ENCODE data around the gene PPP4C.

Gene PPP4C

GRCh38 chr16:30063278-30063892 lies 12.4 kb upstream of the PPP4C start:
- Histone ChIP-seq H3K4me3 (ENCODE audit: low read length) (no peak overlapping the region), H3K27me3 (ENCODE audit: control insufficient read depth, insufficient read depth, low read length) (no peaks in the 10 kb centered on the region), H3K36me3 (ENCODE audit: control insufficient read depth, insufficient read depth, low read length) (peaks cover 9% of the 10 kb centered on the region), H3K9ac (ENCODE audit: low read length) (peak overlapping the region; percentile 88), H3K4me1 (ENCODE audit: control insufficient read depth, insufficient read depth, low read length) (peaks cover 30% of the 10 kb centered on the region), H3K9me3 (ENCODE audit: control insufficient read depth, low read length) (no peaks in the 10 kb centered on the region)

GRCh38 chr16:30063893-30064728 lies 11.7 kb upstream of the PPP4C start:
- Histone ChIP-seq H3K27me3 (ENCODE audit: control insufficient read depth, insufficient read depth, low read length) (no peaks in the 10 kb centered on the region), H3K9me3 (ENCODE audit: control insufficient read depth, low read length) (no peaks in the 10 kb centered on the region), H3K4me3 (ENCODE audit: low read length) (peak overlapping the region; percentile 82), H3K36me3 (ENCODE audit: control insufficient read depth, insufficient read depth, low read length) (peaks cover 16% of the 10 kb centered on the region), H3K4me1 (ENCODE audit: control insufficient read depth, insufficient read depth, low read length) (peaks cover 37% of the 10 kb centered on the region), H3K9ac (ENCODE audit: low read length) (peak overlapping the region; percentile 88)

GRCh38 chr16:30064729-30065101 lies 11.1 kb upstream of the PPP4C start:
- H3K9ac ChIP-seq (ENCODE audit: low read length): peak overlapping the region; percentile 88
- H3K36me3 ChIP-seq (ENCODE audit: control insufficient read depth, insufficient read depth, low read length): peaks cover 22% of the 10 kb centered on the region
- H3K4me3 ChIP-seq (ENCODE audit: low read length): peak overlapping the region; percentile 82
- no peaks in the 10 kb centered on the region for H3K27me3 ChIP-seq (ENCODE audit: control insufficient read depth, insufficient read depth, low read length)
- H3K4me1 ChIP-seq (ENCODE audit: control insufficient read depth, insufficient read depth, low read length): peaks cover 43% of the 10 kb centered on the region
- H3K9me3 ChIP-seq (ENCODE audit: control insufficient read depth, low read length): no peaks in the 10 kb centered on the region

GRCh38 chr16:30065102-30065942 lies 10.5 kb upstream of the PPP4C start, which contains the start of gene ALDOA:
TSS of gene ALDOA (plus strand) at chr16:30065760. CDS start at chr16:30066898, 1,138 bp downstream.
- no peaks in the 10 kb centered on the region for H3K27me3 ChIP-seq (ENCODE audit: control insufficient read depth, insufficient read depth, low read length)
- H3K9me3 ChIP-seq (ENCODE audit: control insufficient read depth, low read length): no peaks in the 10 kb centered on the region
- H3K4me3 ChIP-seq (ENCODE audit: low read length): peak within 1 kb of the TSS; percentile 98
- peaks cover 46% of the 10 kb centered on the region for H3K4me1 ChIP-seq (ENCODE audit: control insufficient read depth, insufficient read depth, low read length)
- peak within 1 kb of the TSS; percentile 96 for H3K9ac ChIP-seq (ENCODE audit: low read length)
- H3K36me3 ChIP-seq (ENCODE audit: control insufficient read depth, insufficient read depth, low read length): peaks cover 28% of the 10 kb centered on the region

- Histone ChIP-seq H3K9ac (ENCODE audit: low read length) (peak overlapping the region; percentile 96), H3K9me3 (ENCODE audit: control insufficient read depth, low read length) (no peaks in the 10 kb centered on the region), H3K4me1 (ENCODE audit: control insufficient read depth, insufficient read depth, low read length) (peaks cover 46% of the 10 kb centered on the region), H3K36me3 (ENCODE audit: control insufficient read depth, insufficient read depth, low read length) (peaks cover 35% of the 10 kb centered on the region), H3K4me3 (ENCODE audit: low read length) (peak overlapping the region; percentile 98), H3K27me3 (ENCODE audit: control insufficient read depth, insufficient read depth, low read length) (no peaks in the 10 kb centered on the region)
Measured at GRCh38 chr16:30065943-30066760, 9.6 kb upstream of the PPP4C start.

GRCh38 chr16:30066761-30067583 lies 8.8 kb upstream of the PPP4C start:
- H3K4me1 ChIP-seq (ENCODE audit: control insufficient read depth, insufficient read depth, low read length): peaks cover 46% of the 10 kb centered on the region

GRCh38 chr16:30067584-30067916 lies 8.2 kb upstream of the PPP4C start:
- Histone ChIP-seq H3K27me3 (ENCODE audit: control insufficient read depth, insufficient read depth, low read length) (no peaks in the 10 kb centered on the region), H3K36me3 (ENCODE audit: control insufficient read depth, insufficient read depth, low read length) (peaks cover 35% of the 10 kb centered on the region), H3K4me1 (ENCODE audit: control insufficient read depth, insufficient read depth, low read length) (peaks cover 46% of the 10 kb centered on the region), H3K9me3 (ENCODE audit: control insufficient read depth, low read length) (no peaks in the 10 kb centered on the region), H3K9ac (ENCODE audit: low read length) (peak overlapping the region; percentile 96), H3K4me3 (ENCODE audit: low read length) (peak overlapping the region; percentile 98)

More at GRCh38 chr16:30066761-30067583, 8.8 kb upstream of the PPP4C start:
- Histone ChIP-seq H3K4me3 (ENCODE audit: low read length) (peak overlapping the region; percentile 98), H3K9ac (ENCODE audit: low read length) (peak overlapping the region; percentile 96), H3K36me3 (ENCODE audit: control insufficient read depth, insufficient read depth, low read length) (peaks cover 35% of the 10 kb centered on the region), H3K27me3 (ENCODE audit: control insufficient read depth, insufficient read depth, low read length) (no peaks in the 10 kb centered on the region), H3K9me3 (ENCODE audit: control insufficient read depth, low read length) (no peaks in the 10 kb centered on the region)

- Histone ChIP-seq H3K9ac (ENCODE audit: low read length) (no peak overlapping the region), H3K9me3 (ENCODE audit: control insufficient read depth, low read length) (no peaks in the 10 kb centered on the region), H3K4me3 (ENCODE audit: low read length) (no peak overlapping the region), H3K36me3 (ENCODE audit: control insufficient read depth, insufficient read depth, low read length) (peaks cover 35% of the 10 kb centered on the region), H3K27me3 (ENCODE audit: control insufficient read depth, insufficient read depth, low read length) (no peaks in the 10 kb centered on the region), H3K4me1 (ENCODE audit: control insufficient read depth, insufficient read depth, low read length) (peaks cover 43% of the 10 kb centered on the region)
Measured at GRCh38 chr16:30068333-30068732, 7.5 kb upstream of the PPP4C start.

- H3K9ac ChIP-seq (ENCODE audit: low read length): no peak overlapping the region
- peaks cover 36% of the 10 kb centered on the region for H3K4me1 ChIP-seq (ENCODE audit: control insufficient read depth, insufficient read depth, low read length)
- no peak overlapping the region for H3K4me3 ChIP-seq (ENCODE audit: low read length)
- no peaks in the 10 kb centered on the region for H3K9me3 ChIP-seq (ENCODE audit: control insufficient read depth, low read length)
- H3K36me3 ChIP-seq (ENCODE audit: control insufficient read depth, insufficient read depth, low read length): peaks cover 35% of the 10 kb centered on the region
- no peaks in the 10 kb centered on the region for H3K27me3 ChIP-seq (ENCODE audit: control insufficient read depth, insufficient read depth, low read length)
Measured at GRCh38 chr16:30068750-30069610, 6.8 kb upstream of the PPP4C start.

Measured in mucosa of stomach (tissue), 1 donor.